NOMO-1 treated with dmso at 0.1 percent for 144 hours (cell line): Measurements from ENCODE around the gene GNRHR.
"Not testable (repeated sequence)": the region's sequence is repeated elsewhere in the genome, so short reads cannot be mapped to it uniquely, and the experiment has no call there.

Experiments used
- DNase-seq: peaks from one replicate; lab custom pipeline; 2025; ENCODE audit not compliant: unreplicated experiment; lab: John Stamatoyannopoulos, UW

GNRHR gene

DNA sequence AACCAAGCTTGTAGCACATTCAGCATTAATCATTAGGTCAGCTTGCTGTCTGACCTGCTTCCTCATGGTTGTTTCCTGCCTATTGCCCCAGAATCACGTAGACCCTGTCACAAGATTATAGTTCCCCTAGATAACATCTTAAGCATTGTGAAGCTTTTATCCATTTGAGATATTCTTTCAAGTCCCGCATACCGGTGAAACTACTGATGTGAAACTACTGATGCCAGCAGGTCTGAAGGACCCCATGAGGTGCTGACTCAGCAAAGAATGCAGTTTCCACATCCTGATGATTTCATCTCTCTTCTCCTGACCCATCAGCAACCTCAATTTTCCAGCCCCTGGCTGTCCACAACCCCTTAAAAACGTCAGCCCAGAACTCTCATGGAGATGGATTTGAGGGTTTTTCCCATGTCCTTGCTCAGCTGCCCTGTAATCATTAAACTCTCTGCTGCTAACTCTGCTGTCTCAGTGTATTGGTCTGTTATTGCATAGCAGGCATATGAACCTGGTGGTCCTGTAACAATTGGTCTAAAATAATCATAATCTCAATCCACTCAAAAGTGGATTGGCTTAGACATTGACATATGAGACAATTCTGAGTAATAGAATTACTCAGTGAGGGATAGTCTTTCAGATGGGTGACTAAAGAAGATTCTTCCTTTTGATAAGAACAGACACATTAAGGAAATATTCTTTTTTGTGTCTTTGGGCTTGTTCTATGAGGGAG is 26.9 kb downstream of the GNRHR start:
- DNase-seq, result no peak

DNA sequence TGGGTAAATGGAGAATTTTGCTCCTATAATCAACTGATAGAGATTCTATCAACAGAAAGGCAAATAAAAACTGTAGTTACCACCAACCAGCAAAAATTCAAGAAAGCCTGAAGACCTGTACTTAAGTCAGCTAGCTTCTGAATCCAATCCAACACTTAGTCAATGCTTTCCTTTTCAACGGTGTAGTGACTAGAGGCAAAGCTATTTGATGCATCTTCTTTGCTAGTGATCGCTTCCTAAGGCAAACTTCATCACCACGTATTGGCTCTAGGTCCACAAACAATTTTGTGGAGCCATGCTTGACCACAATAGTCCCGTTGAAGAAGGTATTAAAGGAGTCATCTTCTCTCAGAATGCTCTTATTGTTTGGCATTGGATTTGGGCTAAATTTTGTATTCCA is 28.2 kb downstream of the GNRHR start:
- no peak for DNase-seq

GRCh38 chr4:67725132-67725531 is 29.1 kb downstream of the GNRHR start:
- DNase-seq, result no peak

DNA sequence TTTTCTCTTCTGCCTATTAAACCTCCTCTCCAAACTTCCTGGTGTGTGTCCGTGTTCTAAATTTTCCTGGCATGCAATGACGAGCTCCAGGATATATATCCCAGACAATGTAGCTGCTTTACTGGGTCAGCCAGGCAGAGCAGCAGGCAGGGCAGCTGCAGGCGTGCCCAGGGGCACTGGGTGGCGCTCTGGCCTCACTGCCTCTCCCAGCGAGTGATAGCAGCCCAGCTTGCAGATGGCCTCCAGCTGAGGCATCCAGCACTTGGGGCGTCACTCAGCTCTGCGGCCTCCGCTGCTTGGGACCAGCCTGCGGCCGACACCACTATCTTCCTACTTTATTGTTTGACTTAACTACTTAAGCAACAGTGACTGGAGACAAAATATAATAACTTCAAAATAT is 30.2 kb downstream of the GNRHR start:
- no peak for DNase-seq

- DNase-seq, result no peak
These were observed 30.8 kb downstream of the GNRHR start for GRCh38 chr4:67723341-67723740.

GRCh38 chr4:67721770-67722597 is 32.2 kb downstream of the GNRHR start:
- DNase-seq, result no peak

- DNase-seq, result no peak
These were observed 32.8 kb downstream of the GNRHR start for GRCh38 chr4:67721315-67721769.

GRCh38 chr4:67719953-67720617 is 34.1 kb downstream of the GNRHR start:
- DNase-seq, result no peak

- no peak for DNase-seq
These were observed 35.3 kb downstream of the GNRHR start for GRCh38 chr4:67718848-67719247.

DNA sequence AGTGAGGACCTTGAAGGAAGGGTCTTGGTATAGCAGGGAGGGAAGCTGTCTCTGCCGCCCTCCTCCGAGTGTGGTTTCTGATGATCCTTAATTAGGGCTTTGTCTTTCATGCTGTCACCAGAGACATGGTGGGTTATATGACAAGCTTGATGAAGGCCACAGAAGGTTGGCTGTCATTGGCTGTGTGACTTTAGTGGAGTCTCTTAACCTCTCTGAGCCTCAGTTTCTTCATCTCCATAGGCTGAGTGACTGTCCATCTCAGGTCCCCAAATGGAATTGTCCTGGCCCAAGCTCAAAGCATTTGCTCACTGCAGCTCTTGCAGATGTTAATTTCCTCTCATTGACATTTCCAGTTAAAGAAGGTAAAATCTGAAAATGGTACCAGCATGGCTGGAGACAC is 36.6 kb downstream of the GNRHR start:
- no peak for DNase-seq

DNA sequence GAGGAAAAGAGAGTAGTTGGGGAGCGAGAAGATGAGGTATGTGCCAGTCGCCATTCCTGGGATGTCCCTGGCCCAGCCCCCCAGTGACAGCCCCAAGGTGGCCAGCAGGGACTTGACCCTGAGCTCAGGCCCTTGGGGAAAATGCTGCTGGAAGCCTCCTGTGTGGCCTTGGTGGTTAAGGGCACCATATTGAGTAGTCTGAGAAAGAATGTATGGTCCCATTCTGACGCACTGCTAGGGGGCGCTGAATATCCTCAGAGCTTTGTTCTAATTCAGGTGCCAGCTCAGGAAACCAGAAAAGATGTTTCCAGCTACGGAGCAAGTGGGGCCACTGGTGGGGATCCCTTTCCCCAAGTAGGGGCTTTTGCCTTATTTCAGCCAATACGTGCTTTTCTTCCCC is 39.2 kb downstream of the GNRHR start:
- DNase-seq, result no peak

DNA sequence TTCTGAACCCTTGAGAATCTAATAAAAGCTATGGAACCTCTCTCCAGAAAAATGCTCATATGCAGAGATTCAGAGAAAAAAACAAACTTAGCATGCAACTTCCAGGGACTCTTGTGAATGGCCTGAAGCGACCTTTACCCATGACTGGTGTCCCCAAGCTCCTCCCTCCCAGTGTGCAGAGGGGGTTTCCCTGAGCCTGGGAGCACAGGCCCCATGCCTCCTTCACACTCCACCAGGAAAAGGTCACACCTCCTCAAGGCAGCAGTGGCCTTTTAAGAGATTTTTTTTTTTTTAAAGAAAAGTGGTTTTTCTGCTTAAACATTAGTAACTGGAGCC is 40.0 kb downstream of the GNRHR start:
- no peak for DNase-seq

DNA sequence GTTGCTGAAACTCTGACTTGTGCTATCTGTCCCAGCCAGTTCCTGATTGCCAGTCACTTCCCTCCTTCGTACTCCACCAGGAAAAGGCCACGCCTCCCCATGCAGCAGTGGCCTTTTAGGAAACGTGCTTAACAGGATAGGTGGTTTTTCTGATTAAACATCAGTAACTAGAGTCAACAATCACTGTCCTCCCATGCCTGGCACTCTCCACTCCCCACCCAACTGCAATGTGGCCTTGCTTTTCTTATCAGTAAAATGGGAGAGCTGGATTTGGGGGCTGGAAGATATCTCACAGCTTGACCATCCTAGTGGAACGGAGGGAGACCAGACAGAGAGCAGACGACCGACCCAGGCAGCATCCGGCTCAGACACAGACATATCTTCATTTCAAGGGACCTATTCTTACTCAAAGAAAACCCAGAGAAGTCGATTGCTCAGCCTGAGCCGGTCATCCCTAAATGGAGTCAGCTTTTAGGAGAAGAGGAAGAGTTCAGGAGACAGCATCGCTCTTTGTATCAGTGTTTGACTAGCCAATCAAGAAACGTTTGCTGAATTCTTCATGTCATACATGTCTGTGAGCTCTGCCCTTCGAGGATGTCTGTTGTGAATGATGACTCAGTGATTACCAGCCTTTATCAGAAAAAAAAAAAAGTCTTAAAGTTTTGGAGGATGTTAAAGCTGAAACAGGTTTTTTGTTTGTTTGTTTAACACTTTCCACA is 40.5 kb downstream of the GNRHR start:
- DNase-seq, result no peak

GRCh38 chr4:67712650-67713528 is 41.3 kb downstream of the GNRHR start:
- DNase-seq, result no peak

DNA sequence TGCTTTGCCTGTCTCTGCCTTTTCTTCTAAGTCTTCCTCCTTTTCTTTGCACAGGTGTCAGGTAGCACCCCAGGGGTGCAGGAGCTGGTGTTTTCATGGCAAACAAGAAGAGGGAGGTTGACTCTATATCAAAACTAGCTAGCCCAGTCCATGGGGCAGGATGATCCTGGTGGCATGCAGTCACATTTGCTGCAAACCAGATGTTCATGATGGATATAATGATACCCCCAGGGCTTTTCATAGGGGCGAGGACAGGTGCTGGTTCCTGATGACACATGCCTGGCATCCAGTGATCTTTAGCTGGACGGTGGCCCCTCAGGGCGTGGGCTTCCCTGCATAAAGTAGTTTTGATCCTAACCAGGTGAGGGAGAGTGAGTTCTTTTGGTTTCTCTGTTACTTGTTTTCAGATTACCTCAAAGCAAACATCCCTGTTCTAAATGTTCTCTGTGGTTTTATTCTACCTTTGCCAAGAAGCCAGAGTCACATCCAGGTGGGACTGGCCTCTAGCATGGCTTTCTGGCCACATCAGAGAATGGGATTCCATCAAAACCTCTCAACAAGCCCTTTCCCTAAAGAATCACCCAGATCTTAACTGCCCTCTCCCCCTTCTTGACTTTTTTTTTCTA is 42.1 kb downstream of the GNRHR start:
- DNase-seq, result no peak

DNA sequence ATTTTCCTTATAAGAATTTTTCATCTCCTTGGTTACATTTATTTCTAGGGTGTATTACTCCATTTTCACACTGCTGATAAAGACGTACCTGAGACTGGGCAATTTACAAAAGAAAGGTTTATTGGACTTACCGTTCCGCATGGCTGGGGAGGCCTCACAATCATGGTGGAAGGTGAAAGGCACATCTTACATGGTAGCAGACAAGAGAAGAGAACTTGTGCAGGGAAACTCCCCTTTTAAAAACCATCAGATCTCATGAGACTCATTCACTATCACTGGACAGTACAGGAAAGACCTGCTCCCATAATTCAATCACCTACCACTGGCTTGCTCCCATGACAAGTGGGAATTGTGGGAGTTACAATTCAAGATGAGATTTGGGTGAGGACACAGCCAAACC is 47.5 kb downstream of the GNRHR start:
- not testable (repeated sequence) for DNase-seq

DNA sequence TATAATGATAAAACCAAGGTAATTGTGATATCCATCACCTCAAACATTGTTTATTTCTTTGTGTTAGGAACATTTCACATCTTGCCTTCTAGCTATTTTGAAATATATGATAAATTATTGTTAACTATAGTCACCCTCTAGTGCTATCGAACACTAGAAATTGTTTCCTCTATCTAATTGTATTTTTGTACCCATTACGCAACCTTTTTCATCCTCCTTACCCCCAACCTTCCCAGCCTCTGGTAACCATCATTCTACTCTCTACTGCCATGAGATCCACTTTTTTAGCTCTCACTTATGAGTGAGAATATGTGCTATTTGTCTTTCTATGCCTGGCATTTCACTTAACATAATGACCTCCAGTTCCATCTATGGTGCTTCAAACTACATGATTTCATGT is 49.3 kb downstream of the GNRHR start:
- DNase-seq, result no peak

DNA sequence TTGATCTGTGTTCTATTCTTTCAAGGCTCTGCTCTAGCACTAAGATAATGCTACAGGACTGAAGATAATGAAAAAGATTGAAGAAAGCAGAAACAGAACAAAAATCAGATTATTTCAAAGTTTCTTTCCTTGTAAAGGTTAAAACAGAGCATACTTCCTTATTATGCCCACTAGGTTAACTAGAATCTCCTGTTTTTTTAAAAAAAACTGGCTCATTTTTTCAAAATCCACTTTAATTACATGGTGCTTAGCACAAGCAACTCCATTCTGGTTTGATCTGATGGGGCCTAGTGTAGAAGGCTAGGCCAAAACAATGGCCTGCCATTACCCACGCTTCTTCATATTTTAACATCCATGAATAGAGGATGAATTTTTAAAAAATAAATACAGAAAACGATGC is 52.0 kb downstream of the GNRHR start:
- no peak for DNase-seq

GRCh38 chr4:67701517-67701850 is 52.7 kb downstream of the GNRHR start:
- DNase-seq, result no peak
